H1 (cell line): ENCODE measurements around the gene GNLY. TPM values are rescaled to one million over a fixed set of nuclear protein-coding genes. Genes with fewer than 3 reads are reported as not detected.

Experiments
- CTCF ChIA-PET: fragments of 300-600 bp; sonication (Branson Sonifier 250); formaldehyde crosslinking; loops from one replicate; lab custom pipeline; 2021; ENCODE audit not compliant: partially characterized antibody; lab: Charles Lee
- POLR2A ChIA-PET: fragments of 300-600 bp; sonication (Branson Sonifier 250); formaldehyde crosslinking; loops from one replicate; lab custom pipeline; 2021; ENCODE audit warnings: inconsistent platforms; ENCODE audit not compliant: partially characterized antibody; lab: Charles Lee
- DNase-seq, 2 experiments: peaks; one replicate each; pipeline versions ENCODE4 v3.0.0 to v3.0.0-alpha.2; 2010 to 2022; ENCODE audit warnings: low spot score in 2 of 2, low read depth in 1 of 2, mixed read lengths in 1 of 2
- FAIRE-seq: peaks from 2 replicates; lab custom pipeline; 2011; peaks lifted over from hg19 to GRCh38; lab: Jason Lieb, UNC
- H2AFZ ChIP-seq: 2 replicates; pipeline ENCODE4 v1.8.1; 2012; ENCODE audit warnings: low read length, inconsistent platforms
- H2AK5ac ChIP-seq: 2 replicates; pipeline ENCODE4 v1.6.1; 2013; ENCODE audit warnings: low read depth, low read length
- H2BK120ac ChIP-seq: replicated peaks from 2 replicates; pipeline ENCODE3; 2013; ENCODE audit warnings: low read depth, low read length, inconsistent platforms
- H2BK12ac ChIP-seq: 2 replicates; pipeline ENCODE4 v1.6.1; 2013; ENCODE audit warnings: low read depth, low read length
- H2BK15ac ChIP-seq: 2 replicates; pipeline ENCODE4 v1.6.1; 2013; ENCODE audit warnings: low read length
- H2BK20ac ChIP-seq: 2 replicates; pipeline ENCODE4 v1.6.1; 2013; ENCODE audit warnings: low read length
- H2BK5ac ChIP-seq: 2 replicates; pipeline ENCODE4 v1.6.1; 2013; ENCODE audit warnings: low read depth, low read length
- H3K14ac ChIP-seq: 2 replicates; pipeline ENCODE4 v1.6.1; 2013; ENCODE audit warnings: inconsistent platforms; ENCODE audit not compliant: insufficient read length
- H3K18ac ChIP-seq: 2 replicates; pipeline ENCODE4 v1.6.1; 2013; ENCODE audit warnings: low read length; ENCODE audit errors: extremely low read depth
- H3K23ac ChIP-seq: 2 replicates; pipeline ENCODE4 v1.6.1; 2013; ENCODE audit warnings: inconsistent platforms; ENCODE audit not compliant: insufficient read length
- H3K23me2 ChIP-seq: 2 replicates; pipeline ENCODE4 v1.6.1; 2013; ENCODE audit warnings: low read depth, low read length
- H3K27ac ChIP-seq: 2 replicates; pipeline ENCODE4 v1.6.1; 2011; ENCODE audit warnings: low read depth, low read length, inconsistent platforms
- H3K27me3 ChIP-seq, 4 experiments: replicated peaks in 1 of 4; 1 replicate in 1 of 4; 2 replicates in 3 of 4; pipeline versions ENCODE4 v1.6.1 to v1.8.1; 2011 to 2013; ENCODE audit warnings: low read length in 3 of 4, mild to moderate bottlenecking in 3 of 4, inconsistent platforms in 2 of 4, mixed read lengths in 2 of 4, moderate library complexity in 1 of 4; ENCODE audit not compliant: control insufficient read depth in 3 of 4, insufficient read depth in 3 of 4; ENCODE audit errors: extremely low read depth in 1 of 4
- H3K36me3 ChIP-seq, 4 experiments: 2 replicates each; pipeline versions ENCODE4 v1.6.1 to v1.8.1; 2011 to 2013; ENCODE audit warnings: mild to moderate bottlenecking in 4 of 4, low read length in 3 of 4, moderate library complexity in 2 of 4, control low read depth in 1 of 4, inconsistent platforms in 1 of 4; ENCODE audit not compliant: insufficient read depth in 4 of 4, control insufficient read depth in 2 of 4
- H3K4ac ChIP-seq: replicated peaks from 2 replicates; pipeline ENCODE3; 2013; ENCODE audit warnings: low read length, low read depth, mixed read lengths, inconsistent platforms; ENCODE audit not compliant: insufficient read length
- H3K4me1 ChIP-seq, 4 experiments: replicated peaks in 1 of 4; 1 replicate in 1 of 4; 2 replicates in 3 of 4; pipeline versions ENCODE4 v1.6.1 to v1.8.1; 2011 to 2013; ENCODE audit warnings: low read length in 3 of 4, inconsistent platforms in 2 of 4, mixed read lengths in 1 of 4; ENCODE audit not compliant: insufficient read depth in 4 of 4, control insufficient read depth in 3 of 4
- H3K4me2 ChIP-seq, 2 experiments: 2 replicates each; pipeline versions ENCODE4 v1.6.1 to v1.8.1; 2011 to 2013; ENCODE audit warnings: low read depth in 2 of 2, low read length in 2 of 2, control low read depth in 1 of 2, inconsistent platforms in 1 of 2, mild to moderate bottlenecking in 1 of 2; ENCODE audit not compliant: insufficient read depth in 1 of 2
- H3K4me3 ChIP-seq, 4 experiments: fragments of 200-600, 300-600 bp in 1 of 4; sonication (generic), shearing (Covaris generic), sonication (Bioruptor Twin) in 1 of 4; 2 replicates each; pipeline versions ENCODE4 v1.5.1 to v1.8.1; 2011 to 2016; ENCODE audit warnings: low read length in 4 of 4, low read depth in 3 of 4, control low read depth in 2 of 4, inconsistent platforms in 2 of 4, mild to moderate bottlenecking in 2 of 4, mixed read lengths in 1 of 4, moderate library complexity in 1 of 4; ENCODE audit not compliant: insufficient read depth in 2 of 4; ENCODE audit errors: extremely low read depth in 1 of 4
- H3K56ac ChIP-seq: replicated peaks from 2 replicates; pipeline ENCODE3; 2013; ENCODE audit warnings: low read depth, mild to moderate bottlenecking, mixed read lengths, low read length, inconsistent platforms; ENCODE audit not compliant: insufficient read length
- H3K79me1 ChIP-seq: 2 replicates; pipeline ENCODE4 v1.6.1; 2013; ENCODE audit warnings: low read depth, low read length, control low read depth
- H3K79me2 ChIP-seq, 2 experiments: 2 replicates each; pipeline versions ENCODE4 v1.6.1 to v1.8.1; 2012 to 2013; ENCODE audit warnings: low read length in 2 of 2, mild to moderate bottlenecking in 2 of 2, inconsistent platforms in 1 of 2; ENCODE audit not compliant: insufficient read depth in 2 of 2, control insufficient read depth in 1 of 2
- H3K9ac ChIP-seq, 4 experiments: replicated peaks in 1 of 4; 1 replicate in 1 of 4; 2 replicates in 3 of 4; pipeline versions ENCODE4 v1.6.1 to v1.8.1; 2011 to 2013; ENCODE audit warnings: low read depth in 3 of 4, low read length in 3 of 4, control low read depth in 2 of 4, mild to moderate bottlenecking in 2 of 4, moderate library complexity in 2 of 4, inconsistent platforms in 1 of 4; ENCODE audit errors: extremely low read depth in 1 of 4
- H3K9me3 ChIP-seq, 2 experiments: 2 replicates each; pipeline versions ENCODE4 v1.6.1 to v1.8.1; 2012 to 2013; ENCODE audit warnings: mild to moderate bottlenecking in 2 of 2, moderate library complexity in 2 of 2, control low read depth in 1 of 2, inconsistent platforms in 1 of 2, low read depth in 1 of 2, low read length in 1 of 2, mixed read lengths in 1 of 2; ENCODE audit not compliant: insufficient read depth in 2 of 2
- H4K20me1 ChIP-seq, 2 experiments: replicated peaks in 1 of 2; 2 replicates each; pipeline versions ENCODE3 to v1.8.1; 2011 to 2013; ENCODE audit warnings: inconsistent platforms in 2 of 2, low read length in 2 of 2, mild to moderate bottlenecking in 1 of 2; ENCODE audit not compliant: insufficient read depth in 2 of 2, control insufficient read depth in 1 of 2
- H4K5ac ChIP-seq: 2 replicates; pipeline ENCODE4 v1.6.1; 2013; ENCODE audit warnings: low read length, low read depth, mixed read lengths, inconsistent platforms; ENCODE audit not compliant: insufficient read length
- H4K8ac ChIP-seq: 2 replicates; pipeline ENCODE4 v1.8.0; 2013; ENCODE audit warnings: mild to moderate bottlenecking, moderate library complexity, low read length, inconsistent platforms; ENCODE audit not compliant: insufficient read depth; ENCODE audit errors: extremely low read depth
- H4K91ac ChIP-seq: replicated peaks from 2 replicates; pipeline ENCODE3; 2013; ENCODE audit warnings: low read length, mixed read lengths, inconsistent platforms; ENCODE audit not compliant: insufficient read length
- BCL11A ChIP-seq, 2 experiments: IDR thresholded peaks; one replicate each; pipeline ENCODE4 v1.6.1; 2011; ENCODE audit warnings: low read depth in 2 of 2, low read length in 2 of 2, mild to moderate bottlenecking in 2 of 2
- SIX5 ChIP-seq: IDR thresholded peaks from 2 replicates; pipeline ENCODE4 v1.6.1; 2011; ENCODE audit warnings: mild to moderate bottlenecking, low read depth, low read length
- WGBS, 2 experiments: shearing (Covaris generic) in 1 of 2; methylation state at CpG; one replicate each; pipeline versions ENCODE4 v1.1.6 to v1.1.7; 2013 to 2015; ENCODE audit warnings: low lambda C conversion rate in 2 of 2, mixed read lengths in 2 of 2, inconsistent platforms in 1 of 2, low coverage in 1 of 2, missing lambda C conversion rate in 1 of 2; ENCODE audit not compliant: insufficient replicate concordance in 2 of 2, insufficient coverage in 1 of 2, insufficient read length in 1 of 2; ENCODE audit errors: extremely low coverage in 1 of 2, missing lambda C conversion rate in 1 of 2; 5-methylcytosine and 5-hydroxymethylcytosine counted together
- polyA plus RNA-seq, 7 experiments: library from polyadenylated mRNA; depleted of rRNA in 3 of 7; stranded (reverse) in 5 of 7; unstranded in 2 of 7; fragments of >200 nt in 5 of 7; fragments of 200-250 nt in 2 of 7; gene quantifications; 1 replicate in 5 of 7; 2 replicates in 1 of 7; 4 replicates in 1 of 7; pipeline versions ENCODE4 v1.2.1 to v1.2.3, GENCODE V29; 2011 to 2013; ENCODE audit warnings: missing spikeins in 2 of 7, mixed read lengths in 2 of 7
- total RNA-seq: library from RNA; stranded (reverse); fragmentation: NEBNext Ultra II Directional; extraction: Animal tissue kit (Norgen Biotek cat#: 25700); gene quantifications from 2 replicates; pipeline ENCODE4 v1.2.1, GENCODE V29; 2021

GNLY gene
- total and polyA plus RNA-seq, 2 of the 8 experiments (the other 6 are each of a cell fraction or from before 2014, with no cell fraction given): 0.03 TPM; not detected in 1

- no peak overlapping the region for H2AK5ac ChIP-seq
- H3K79me1 ChIP-seq: no peaks in the 10 kb centered on the region
- no peak overlapping the region for H3K4me3 ChIP-seq
- peaks cover 7 to 16% (median 11%) of the 10 kb centered on the region in 4 experiments for H3K27me3 ChIP-seq
- no peak overlapping the region for H4K8ac ChIP-seq
- FAIRE-seq (no peak), DNase-seq (no peak)
- H2AFZ ChIP-seq: no peak overlapping the region
- H2BK120ac ChIP-seq: no peak overlapping the region
- ChIA-PET CTCF (interaction anchor here (0.7 to 47.8 kb wide), 10 partner anchors 17 to 141 kb away, joined by 3 to 986 read pairs (median 5); no protein-coding TSS in a partner anchor), POLR2A (no interaction called here)
- no peak overlapping the region for H3K14ac ChIP-seq
- H3K9ac ChIP-seq: no peak overlapping the region
- no peaks in the 10 kb centered on the region for H3K36me3 ChIP-seq
- no peak overlapping the region for H3K56ac ChIP-seq
- H4K5ac ChIP-seq: no peak overlapping the region
- no peak overlapping the region for H2BK15ac ChIP-seq
- no peaks in the 10 kb centered on the region for H3K79me2 ChIP-seq
- no peak overlapping the region for H3K27ac ChIP-seq
- no peaks in the 10 kb centered on the region; the same call in 1 of the 2 replicates for H3K23me2 ChIP-seq
- H4K91ac ChIP-seq: no peak overlapping the region
- no peak overlapping the region for H2BK20ac ChIP-seq
- H3K23ac ChIP-seq: no peak overlapping the region
- peaks cover 0 to 9% (median 4%) of the 10 kb centered on the region in 4 experiments; a peak in 3 of 7 replicates for H3K4me1 ChIP-seq
- H3K4me2 ChIP-seq: no peak overlapping the region
- H4K20me1 ChIP-seq: no peaks in the 10 kb centered on the region
- no peak overlapping the region for H3K4ac ChIP-seq
- H3K18ac ChIP-seq: no peak overlapping the region
- H3K9me3 ChIP-seq: no peaks in the 10 kb centered on the region
- 86% methylated on average over 8 of the region's 8 CpGs; no CpG with 5 or more reads in 1 of the 2 experiments for WGBS, 2 experiments
- H2BK5ac ChIP-seq: no peak overlapping the region
- H2BK12ac ChIP-seq: peak overlapping the region; percentile 44; the same call in 1 of the 2 replicates
- no peak for TF ChIP-seq SIX5
- TF ChIP-seq BCL11A (IDR thresholded peaks at IDR 0.05; ENCODE audit: low read depth in 2 of 2, low read length in 2 of 2): no peak
Measured at GRCh38 chr2:85746321-85747004, 52.3 kb downstream of the GNLY start.
